H1 (cell line): Measurements from ENCODE around the gene AKIRIN2. TPM values are rescaled to one million over a fixed set of nuclear protein-coding genes. Genes with fewer than 3 reads are reported as not detected.

Source experiments
- ASH2L ChIP-seq: fragments of 200-600, 300-600 bp; sonication (generic); IDR thresholded peaks from one replicate; pipeline ENCODE4 v1.7.1; 2017; ENCODE audit warnings: low read length
- BRCA1 ChIP-seq: IDR thresholded peaks from 2 replicates; pipeline ENCODE4 v1.6.1; 2012; ENCODE audit warnings: low read depth, low read length, improper control_type of control experiment
- CHD7 ChIP-seq: fragments of 300-600 bp; sonication (generic); IDR thresholded peaks from 2 replicates; pipeline ENCODE4 v1.7.1; 2012; ENCODE audit warnings: low read length, moderate library complexity, mild to moderate bottlenecking, inconsistent platforms; ENCODE audit not compliant: insufficient replicate concordance
- GABPA ChIP-seq: IDR thresholded peaks from 2 replicates; pipeline ENCODE4 v1.6.1; 2011; ENCODE audit warnings: mild to moderate bottlenecking, low read length, moderate library complexity, borderline replicate concordance; ENCODE audit not compliant: insufficient read depth
- MAX ChIP-seq: IDR thresholded peaks from 2 replicates; pipeline ENCODE4 v1.6.1; 2012; ENCODE audit warnings: inconsistent platforms
- RBBP5 ChIP-seq: IDR thresholded peaks from 2 replicates; pipeline ENCODE4 v1.7.1; 2012; ENCODE audit warnings: low read depth, mild to moderate bottlenecking, inconsistent platforms, low read length, moderate library complexity, borderline replicate concordance
- RNF2 ChIP-seq: fragments of 200-900, 300-1000 bp; sonication (generic); IDR thresholded peaks from 2 replicates; pipeline ENCODE4 v1.7.1; 2016; ENCODE audit warnings: borderline replicate concordance, low read depth, mild to moderate bottlenecking, antibody characterized with exemption, low read length; ENCODE audit not compliant: poor library complexity, severe bottlenecking; ENCODE audit errors: missing control alignments
- RXRA ChIP-seq: IDR thresholded peaks from 2 replicates; pipeline ENCODE4 v1.6.1; 2011; ENCODE audit warnings: low read depth, mild to moderate bottlenecking, low read length, moderate library complexity; ENCODE audit not compliant: insufficient read depth
- SP1 ChIP-seq: IDR thresholded peaks from 2 replicates; pipeline ENCODE4 v1.6.1; 2011; ENCODE audit warnings: low read depth, low read length
- TCF12 ChIP-seq: IDR thresholded peaks from 2 replicates; pipeline ENCODE4 v1.6.1; 2011; ENCODE audit warnings: low read depth, mild to moderate bottlenecking, low read length
- YY1 ChIP-seq: IDR thresholded peaks from 2 replicates; pipeline ENCODE4 v1.6.1; 2011; ENCODE audit warnings: low read depth, mild to moderate bottlenecking, low read length
- polyA plus RNA-seq, 7 experiments: library from polyadenylated mRNA; depleted of rRNA in 3 of 7; stranded (reverse) in 5 of 7; unstranded in 2 of 7; fragments of >200 nt in 5 of 7; fragments of 200-250 nt in 2 of 7; gene quantifications; 1 replicate in 5 of 7; 2 replicates in 1 of 7; 4 replicates in 1 of 7; pipeline versions ENCODE4 v1.2.1 to v1.2.3, GENCODE V29; 2011 to 2013; ENCODE audit warnings: missing spikeins in 2 of 7, mixed read lengths in 2 of 7
- total RNA-seq: library from RNA; stranded (reverse); fragmentation: NEBNext Ultra II Directional; extraction: Animal tissue kit (Norgen Biotek cat#: 25700); gene quantifications from 2 replicates; pipeline ENCODE4 v1.2.1, GENCODE V29; 2021

The AKIRIN2 gene
- total and polyA plus RNA-seq, 2 of the 8 experiments (the other 6 are each of a cell fraction or from before 2014, with no cell fraction given): 35.6 to 75.3 TPM

GRCh38 chr6:87702589-87702945 lies 534 bp upstream of the AKIRIN2 start (continued):
- TF ChIP-seq CHD7 (peak; percentile 55), MAX (no peak), YY1 (no peak), RXRA (no peak), TCF12 (no peak), RNF2 (no peak), ASH2L (peak; percentile 81), GABPA (no peak), RBBP5 (0 out of 2 replicates have a peak, but pooled peaks have one; percentile 45), SP1 (no peak), BRCA1 (no peak)
